ENCODE data around the gene GBA2.
A peak's percentile ranks its signal among the peaks of the same experiment; 100 is the strongest.

Gene GBA2

DNA sequence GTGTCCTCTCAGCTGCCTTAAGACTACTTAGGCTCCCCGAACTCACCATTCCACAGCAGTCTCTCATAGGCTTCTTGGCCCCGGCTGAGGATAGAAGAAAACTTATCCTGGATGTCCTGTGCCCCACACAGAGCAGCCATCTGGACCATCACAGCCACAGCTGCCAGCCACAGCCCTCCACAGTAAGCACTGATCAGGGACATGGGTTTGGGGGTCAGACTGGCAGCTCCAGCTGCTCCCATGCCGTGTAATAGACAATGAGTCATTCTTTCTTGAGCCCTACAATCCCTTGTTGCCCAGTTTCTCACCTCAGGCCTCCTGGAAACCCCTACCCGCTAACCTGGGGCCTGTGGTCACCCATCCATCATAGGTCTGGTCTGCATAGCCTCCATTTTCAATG, 10.8 kb downstream of the GBA2 start:
- DNase-seq (ENCODE audit: low read depth), result no peak

DNA sequence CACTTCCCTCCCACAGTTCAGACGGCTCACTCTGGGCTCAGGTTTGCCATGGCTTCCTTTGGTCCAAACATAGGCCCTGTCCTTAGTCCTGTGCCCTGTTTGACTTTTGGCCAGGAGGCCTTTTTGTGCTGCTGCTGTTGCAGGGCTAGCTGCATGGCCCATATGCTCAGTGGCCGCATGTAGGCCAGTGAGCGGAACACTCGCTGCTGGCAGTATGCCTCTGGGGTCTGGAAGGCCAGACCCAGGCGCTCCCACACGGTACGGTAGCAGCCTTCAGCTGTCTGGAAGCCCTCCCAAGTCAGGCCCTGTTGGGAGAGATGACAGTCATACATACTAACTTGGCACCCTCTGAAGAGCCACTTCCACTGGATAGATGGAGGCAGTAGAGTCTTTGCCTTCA, 11.9 kb downstream of the GBA2 start:
- DNase-seq (ENCODE audit: low read depth), result no peak

DNA sequence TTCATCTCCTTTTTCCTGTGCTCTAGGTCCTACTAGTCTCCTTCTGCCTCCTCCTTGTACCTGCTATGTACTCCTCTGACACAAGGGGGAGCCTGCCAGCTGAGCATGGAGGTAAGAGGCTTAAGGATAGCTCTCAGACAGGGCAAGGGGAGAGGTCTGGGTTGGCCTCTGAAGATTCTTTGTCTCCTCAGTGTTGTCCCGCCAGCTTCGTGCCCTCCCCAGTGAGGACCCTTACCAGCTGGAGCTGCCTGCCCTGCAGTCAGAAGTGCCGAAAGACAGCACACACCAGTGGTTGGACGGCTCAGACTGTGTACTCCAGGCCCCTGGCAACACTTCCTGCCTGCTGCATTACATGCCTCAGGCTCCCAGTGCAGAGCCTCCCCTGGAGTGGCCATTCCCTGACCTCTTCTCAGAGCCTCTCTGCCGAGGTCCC, 12.8 kb downstream of the GBA2 start:
- DNase-seq (ENCODE audit: low read depth), result peak; percentile 39

DNA sequence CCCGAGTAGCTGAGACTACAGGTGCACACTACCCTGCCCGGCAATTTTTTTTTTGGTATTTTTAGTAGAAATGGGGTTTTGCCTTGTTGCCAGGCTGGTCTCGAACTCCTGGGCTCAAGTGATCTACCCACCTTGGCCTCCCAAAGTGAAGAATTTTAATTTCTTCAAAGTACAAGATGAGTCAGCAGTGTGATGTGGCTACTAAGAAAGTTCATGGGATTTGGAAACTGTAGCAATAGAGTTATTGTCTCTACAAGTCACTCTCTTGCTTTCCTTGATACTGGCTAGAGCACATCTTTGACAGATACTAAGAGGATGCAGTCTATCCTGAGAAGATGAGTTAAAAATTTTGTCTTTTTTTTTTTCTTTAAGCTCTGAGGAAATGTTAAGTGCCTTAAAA, 14.9 kb downstream of the GBA2 start:
- DNase-seq (ENCODE audit: low read depth), result no peak

DNA sequence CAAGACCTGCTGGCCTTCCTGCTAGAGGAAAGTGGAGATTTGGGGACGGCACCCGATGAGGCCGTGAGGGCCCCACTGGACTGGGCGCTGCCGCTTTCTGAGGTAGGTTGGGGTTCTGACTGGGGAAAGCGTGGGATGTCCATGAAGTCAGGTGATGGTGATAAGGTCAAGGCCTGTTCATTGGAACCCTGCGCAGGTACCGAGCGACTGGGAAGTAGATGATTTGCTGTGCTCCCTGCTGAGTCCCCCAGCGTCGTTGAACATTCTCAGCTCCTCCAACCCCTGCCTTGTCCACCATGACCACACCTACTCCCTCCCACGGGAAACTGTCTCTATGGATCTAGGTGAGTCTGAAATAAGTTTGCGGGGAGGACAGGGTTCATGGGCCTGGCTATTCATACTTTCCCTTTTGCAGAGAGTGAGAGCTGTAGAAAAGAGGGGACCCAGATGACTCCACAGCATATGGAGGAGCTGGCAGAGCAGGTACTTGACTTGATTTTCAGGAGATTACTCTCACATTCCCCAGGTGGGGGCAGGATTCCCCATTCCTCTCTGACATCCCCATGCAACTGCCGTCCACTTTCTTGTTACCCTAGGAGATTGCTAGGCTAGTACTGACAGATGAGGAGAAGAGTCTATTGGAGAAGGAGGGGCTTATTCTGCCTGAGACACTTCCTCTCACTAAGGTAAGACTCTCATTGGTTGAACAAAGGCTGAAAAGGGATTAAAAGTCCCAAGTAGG, 16.1 kb downstream of the GBA2 start:
- no peak for DNase-seq (ENCODE audit: low read depth)

DNA sequence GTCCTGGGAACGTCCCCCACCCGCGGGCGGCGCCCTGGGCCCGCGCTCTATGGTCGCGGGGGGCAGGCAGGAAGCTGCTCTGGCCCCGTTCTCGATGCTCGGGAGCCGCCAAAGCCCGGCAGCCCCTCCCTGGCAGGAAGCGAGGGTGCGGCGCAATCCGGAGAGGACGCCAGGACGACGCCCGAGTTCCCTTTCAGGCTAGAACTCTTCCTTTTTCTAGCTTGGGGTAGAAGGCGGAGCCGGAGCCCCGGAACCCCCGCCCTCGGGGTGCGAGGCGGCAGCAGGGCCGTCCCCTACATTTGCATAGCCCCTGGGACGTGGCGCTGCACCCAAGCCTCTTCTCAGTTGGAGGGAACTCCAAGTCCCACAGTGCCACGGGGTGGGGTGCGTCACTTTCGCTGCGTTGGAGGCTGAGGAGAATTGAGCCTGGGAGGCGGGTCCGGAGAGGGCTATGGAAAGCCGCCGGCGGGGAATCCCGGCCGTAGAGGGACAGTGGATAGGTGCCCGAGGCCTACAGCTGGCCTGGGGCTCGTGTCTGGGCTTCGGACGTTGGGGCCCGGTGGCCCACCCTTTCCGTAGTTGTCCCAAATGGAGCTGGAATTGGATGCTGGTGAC, 16.7 kb downstream of the GBA2 start, which contains the start of the genes CREB3 and TLN1:
Gene CREB3, plus strand, starts transcription at position 482 of the 615 bp plus-strand sequence. Its CDS starts 107 bp downstream, at position 589.
Gene TLN1, minus strand, starts transcription at position 11 of the 615 bp plus-strand sequence. CDS start 6,501 bp downstream, outside the sequence.
- peak; percentile 95 for DNase-seq (ENCODE audit: low read depth)

DNA sequence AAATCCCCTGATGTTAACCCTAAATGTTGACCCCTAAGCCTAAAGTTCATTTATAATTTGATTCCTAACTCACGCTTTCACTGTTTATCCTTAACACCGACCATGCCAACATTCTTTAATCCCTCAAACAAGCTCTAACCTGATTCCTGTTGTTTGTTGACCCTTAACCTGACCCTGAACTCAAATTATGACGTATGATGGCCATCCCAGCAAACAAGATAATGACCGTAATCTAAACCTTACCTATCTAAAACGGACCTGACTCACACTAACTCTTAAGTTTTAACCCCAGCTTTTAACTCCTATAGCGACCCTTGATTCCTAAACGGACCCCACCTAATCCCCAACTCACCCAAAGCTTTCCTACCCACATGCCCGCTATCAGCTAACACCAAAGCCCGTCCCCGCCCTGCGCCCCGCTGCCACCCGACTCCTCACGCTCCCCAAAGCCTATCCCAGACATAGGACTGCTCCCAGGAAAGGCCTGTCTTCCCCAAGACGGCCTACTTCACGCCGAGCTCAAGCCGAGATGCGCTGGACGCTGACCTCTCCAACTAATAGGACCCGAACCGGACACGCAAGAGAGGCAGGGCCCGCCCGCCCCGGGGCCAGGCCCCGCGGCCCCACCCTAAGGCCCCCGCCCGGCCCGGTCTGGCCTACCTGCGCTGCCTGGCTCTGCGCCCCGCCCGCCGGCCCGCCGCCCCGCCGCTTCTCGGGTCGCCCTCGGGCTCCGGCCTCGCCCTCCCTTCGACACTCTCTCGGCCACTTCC, 17.4 kb downstream of the GBA2 start:
- DNase-seq (ENCODE audit: low read depth), result peak; percentile 9

DNA sequence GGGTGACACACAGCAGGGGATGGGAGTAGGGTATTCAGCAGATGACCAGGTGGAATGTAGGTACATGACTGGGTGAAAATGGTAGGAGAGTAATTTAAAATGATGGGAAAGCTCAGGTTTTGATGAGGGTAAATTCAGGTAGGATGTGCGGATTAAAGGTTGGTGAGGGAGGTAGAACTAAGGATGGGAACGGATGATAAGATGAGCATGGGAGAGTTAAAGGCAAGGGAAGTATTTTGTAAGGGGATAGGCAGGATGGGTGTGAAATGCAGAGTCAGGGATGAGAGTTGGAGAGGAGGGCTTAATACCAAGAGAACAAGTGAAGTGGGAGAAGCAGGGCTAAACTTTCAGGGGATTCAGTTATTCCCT, 18.6 kb downstream of the GBA2 start:
- no peak for DNase-seq (ENCODE audit: low read depth)

DNA sequence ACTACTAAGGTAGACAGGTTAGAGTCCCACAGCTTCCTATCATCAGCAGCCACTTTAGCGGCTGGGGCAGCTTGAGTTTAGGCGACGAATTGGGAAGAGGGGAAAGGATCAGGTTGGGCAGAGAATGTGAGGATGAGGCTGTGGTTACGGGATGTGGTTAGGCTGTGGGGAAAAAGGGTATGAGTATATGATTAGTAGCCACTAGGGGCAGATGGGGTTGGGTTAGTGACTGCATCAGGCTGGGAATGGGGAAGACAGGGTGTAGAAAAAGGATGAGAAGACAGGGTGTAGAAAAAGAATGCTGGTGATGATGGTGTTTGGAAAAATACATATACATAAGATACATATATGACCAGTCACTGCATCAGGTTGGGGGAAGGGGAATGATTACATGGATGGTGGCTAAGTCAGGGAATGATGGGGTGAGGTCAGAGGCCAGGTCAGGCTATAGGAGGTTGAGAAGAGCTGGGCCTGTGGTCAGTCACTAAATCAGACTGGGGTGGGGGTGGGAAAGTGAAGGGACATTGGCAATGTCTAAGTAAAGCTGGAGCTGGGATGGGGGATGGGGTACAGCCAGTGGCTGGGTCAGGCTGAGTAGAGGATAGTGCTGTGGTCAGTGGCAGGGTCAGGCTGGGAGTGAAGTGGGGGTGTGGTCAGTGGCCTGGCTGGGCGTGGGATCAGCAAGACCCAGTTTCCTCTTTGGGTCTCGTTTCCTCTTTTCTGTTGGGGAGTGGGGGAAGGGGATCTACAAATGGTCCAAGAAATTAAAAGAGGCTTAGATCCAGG, 19.1 kb downstream of the GBA2 start:
- DNase-seq (ENCODE audit: low read depth), result no peak

DNA sequence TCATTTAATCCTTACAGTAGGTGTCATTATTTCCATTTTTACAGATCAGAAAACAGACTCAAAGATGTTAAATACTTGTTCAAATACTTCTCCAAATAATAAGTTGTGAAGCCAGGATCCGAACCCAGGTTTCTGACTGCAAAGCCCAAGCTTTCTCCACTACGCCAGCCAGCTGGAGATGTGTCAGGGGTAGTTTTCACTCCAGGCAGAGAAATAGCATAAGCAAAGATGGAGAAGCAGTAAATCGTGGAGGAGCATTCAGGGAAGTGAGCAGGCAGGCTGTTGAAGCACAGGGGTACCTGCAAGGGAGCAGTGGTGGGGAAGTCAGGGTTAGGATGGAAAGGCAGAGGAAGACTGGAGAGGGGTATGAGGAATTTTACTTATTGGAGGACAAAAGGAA, 19.9 kb downstream of the GBA2 start:
- DNase-seq (ENCODE audit: low read depth), result no peak

DNA sequence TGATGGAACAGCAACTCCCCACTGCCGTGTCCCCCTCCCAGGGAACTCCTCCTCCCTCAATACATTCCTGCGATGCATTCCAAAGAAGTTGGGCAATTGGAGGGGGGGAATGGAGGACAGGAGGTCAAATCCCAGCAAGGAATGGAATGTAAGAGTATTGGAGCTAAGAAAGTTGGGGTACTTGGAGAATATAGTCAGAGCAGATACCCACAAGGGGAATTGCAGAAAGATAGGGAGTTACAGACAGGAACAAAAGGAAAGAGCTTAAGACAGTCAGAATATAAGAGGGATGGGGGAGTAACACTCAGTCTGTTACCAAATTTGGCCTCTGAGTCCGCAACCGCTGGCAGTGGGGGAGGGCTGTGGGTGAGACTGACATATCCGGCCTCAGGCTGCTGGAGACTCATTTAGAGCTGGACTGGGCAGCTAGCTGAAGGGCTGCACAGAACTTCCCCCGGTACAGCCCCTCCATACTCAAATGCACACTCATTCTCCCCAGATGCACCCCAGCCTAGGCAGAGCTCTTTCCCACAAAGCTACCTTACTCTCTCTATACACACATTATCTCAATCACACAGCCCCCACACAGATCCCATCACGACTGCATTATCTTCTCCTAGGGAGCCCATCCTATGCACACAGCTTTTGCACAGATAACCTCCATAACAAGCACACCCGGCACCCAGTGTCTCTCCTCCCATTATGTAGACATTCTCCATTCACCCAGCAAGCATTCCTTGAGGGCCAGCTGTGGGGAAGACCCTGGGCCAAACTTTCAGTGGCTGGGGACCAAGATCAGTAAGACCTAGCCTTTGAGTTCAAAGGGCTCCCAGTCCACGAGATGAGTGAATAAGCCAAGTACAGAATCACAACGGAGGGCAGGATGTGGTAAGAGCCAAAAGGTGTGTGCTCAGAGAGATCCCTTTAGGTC, 20.7 kb downstream of the GBA2 start:
- no peak for DNase-seq (ENCODE audit: low read depth)

DNA sequence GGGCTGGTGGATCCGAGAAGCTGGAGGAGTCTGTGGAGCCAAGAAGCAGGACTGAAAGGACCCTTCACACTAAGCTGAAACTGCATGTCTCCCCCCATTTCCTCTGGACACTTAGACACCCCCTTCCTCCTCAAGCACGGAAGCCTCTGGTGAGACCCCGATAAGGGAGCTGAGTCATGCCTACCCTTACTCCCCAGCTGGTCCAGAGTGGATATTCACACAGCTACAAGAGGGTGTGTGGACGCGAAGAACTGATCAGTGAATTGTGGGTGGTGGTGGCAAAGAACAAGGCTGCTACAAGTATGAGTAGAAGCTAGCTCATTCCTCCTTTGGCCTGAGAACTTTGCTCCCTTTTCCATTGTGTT, 21.4 kb downstream of the GBA2 start:
- DNase-seq (ENCODE audit: low read depth), result no peak

DNA sequence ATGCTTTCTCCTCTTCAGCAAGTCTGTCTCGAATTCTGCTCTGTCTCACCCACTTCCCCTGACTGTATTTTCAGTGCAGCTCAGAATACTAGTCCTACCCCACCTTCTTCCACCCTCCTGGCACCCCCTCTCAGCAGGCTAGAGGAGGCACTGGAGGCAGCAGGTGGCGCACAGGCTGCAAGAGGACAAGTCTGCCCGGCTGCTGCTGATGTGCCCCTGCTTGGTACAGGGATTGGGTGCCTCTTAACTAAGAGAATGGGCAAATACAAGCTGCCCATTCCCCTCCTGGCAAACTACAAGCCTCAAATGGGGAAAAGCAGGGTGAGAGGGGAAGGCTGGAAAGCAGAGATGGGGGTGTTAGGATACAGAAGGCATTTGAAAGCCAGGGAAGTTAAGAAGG, 22.1 kb downstream of the GBA2 start:
- no peak for DNase-seq (ENCODE audit: low read depth)

DNA sequence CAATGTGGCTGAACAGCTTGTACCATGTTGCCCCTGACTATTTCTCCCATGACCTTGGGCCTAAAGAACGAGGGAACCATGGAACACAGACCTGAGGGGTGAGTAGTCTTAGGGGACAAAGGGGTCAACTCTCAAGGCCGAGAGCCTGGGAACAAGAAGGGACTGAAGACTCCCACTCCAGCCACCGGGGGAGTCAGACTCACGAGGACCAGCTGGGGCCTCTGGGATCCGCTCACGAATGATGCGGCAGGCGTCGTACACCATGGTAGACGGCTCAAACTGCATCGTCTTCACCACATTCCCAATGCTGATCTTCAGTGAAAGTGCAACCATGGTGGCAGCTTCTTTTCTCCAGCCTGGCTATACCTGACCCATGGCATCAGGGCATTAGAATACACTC, 23.7 kb downstream of the GBA2 start:
- DNase-seq (ENCODE audit: low read depth), result no peak

DNA sequence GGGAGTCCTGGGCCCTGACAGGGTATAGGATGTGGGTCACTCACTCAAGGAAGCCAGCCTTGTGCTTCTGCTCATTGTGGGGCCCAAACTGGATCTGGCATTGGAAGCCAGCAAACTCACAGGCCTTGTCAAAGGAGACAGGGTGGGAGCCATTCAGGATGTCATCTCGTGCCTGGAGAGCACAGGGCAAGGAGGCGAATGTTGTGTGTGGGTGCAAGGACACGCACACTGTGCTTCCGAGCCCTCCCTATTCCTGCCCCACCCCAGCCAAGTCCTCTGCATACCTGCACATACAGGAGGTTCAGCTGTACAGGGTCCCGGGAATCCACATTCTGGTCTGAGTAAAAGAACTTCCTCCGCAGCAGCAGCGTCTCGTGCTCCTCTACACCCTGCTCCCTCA, 25.1 kb downstream of the GBA2 start:
- no peak for DNase-seq (ENCODE audit: low read depth)

DNA sequence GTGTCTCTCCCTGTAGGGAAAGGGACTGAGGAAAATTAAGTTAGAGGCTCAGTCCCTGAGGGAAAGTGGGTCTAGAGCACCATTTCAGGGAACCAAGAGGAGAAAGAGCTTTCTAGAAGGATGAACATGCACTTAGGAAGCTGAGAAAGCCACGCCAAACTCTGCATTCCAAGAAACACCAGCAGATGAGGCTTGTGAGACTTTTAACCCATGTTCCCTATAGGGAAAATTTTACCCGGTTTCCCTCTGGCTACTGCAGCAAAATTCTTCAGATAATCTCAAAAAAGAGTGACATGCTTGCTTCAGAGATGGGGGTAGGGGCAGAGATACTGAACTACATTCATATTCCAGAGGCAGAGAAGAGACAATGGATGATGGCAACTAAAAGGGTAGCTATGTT, 25.6 kb downstream of the GBA2 start:
- DNase-seq (ENCODE audit: low read depth), result no peak

DNA sequence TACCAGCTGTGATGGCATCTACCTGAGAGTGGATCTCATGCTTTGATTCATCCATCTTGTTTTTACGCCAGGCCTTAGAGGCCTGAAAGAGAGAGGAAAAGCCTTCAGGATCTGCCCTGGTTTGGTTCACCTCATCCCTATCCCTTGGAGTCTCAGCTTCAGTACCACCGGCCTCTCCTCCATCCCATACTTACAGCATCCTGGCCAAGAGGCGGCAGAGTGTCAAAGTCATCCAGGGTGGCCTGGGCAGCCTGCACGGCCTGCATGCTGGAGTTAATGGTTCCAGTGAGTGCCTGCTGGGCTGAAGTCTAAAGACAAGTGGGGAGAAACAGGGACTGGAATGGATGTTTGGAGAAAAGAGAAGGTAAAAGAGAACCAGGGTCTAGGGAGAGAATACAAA, 29.5 kb downstream of the GBA2 start:
- DNase-seq (ENCODE audit: low read depth), result no peak

DNA sequence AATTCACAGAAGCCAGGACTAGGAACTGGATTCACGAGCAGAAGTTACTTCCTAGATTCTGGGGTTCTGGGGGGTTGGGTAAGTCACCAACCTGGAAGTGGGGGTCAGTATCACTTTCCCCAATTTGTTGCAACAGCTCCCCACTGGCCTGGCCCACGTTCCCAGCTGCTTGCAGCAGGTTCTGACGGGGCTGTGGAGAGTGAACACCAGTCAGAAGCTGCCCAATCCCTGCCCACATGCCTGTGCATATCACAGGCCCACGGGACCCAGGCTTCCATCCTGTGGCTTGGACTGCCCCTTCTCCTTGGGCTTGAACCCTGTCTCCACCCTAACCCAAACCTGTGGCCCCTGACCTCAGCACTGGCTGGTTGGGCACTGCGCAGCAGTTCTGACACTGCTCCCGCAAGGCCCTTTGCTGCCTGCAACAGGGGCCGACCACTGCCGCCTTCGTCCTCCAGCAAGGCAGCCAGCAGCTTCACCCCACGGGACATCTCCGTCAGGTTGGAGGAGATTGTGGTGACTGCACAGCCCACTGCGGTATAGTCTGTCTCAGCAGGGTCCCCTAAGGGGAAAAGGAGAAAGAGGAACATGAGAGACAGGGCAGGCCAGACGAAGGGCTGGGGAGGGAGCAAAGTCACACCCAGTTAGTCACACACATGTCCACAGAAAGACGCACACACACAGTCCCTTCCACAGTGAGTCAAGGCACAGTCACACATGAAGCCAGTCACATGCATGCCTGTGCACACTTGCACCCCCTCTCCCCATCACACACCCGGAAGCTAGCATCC, 30.1 kb downstream of the GBA2 start:
- DNase-seq (ENCODE audit: low read depth), result no peak

DNA sequence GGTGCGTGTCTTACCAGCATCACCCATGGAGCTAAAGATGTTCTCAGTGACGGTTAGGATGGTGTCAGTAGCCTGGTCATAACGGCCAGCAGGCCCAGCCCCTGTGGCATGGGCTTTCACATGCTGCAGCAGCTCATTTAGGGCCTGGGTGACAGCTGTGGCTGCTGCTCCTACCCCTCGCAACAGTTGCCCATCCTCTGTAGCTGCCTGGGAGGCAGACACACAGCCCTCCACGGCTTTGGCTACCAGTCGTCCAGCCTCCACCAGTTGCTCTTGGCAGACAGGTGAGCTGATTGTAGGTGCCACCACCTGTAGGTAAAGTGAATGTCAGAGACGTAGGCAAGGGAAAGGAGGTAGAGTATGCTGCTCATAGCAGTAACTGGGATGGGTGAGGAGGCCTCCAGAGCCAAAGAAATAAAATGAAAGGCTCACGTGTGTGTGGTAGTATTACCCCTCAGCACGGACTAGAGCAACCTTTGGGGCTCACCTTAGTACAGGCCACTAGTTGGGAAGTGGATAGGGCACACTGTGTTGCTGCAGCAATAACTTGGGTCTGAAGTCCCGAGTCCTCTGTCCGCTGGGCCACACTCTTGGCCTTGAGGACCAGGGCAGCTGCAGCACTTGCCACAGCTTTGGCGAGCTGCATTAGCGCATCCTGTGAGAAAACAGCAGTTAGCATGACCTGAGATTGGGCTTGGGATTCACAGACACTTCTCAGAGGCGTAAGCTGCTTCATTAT, 31.7 kb downstream of the GBA2 start:
- no peak for DNase-seq (ENCODE audit: low read depth)

DNA sequence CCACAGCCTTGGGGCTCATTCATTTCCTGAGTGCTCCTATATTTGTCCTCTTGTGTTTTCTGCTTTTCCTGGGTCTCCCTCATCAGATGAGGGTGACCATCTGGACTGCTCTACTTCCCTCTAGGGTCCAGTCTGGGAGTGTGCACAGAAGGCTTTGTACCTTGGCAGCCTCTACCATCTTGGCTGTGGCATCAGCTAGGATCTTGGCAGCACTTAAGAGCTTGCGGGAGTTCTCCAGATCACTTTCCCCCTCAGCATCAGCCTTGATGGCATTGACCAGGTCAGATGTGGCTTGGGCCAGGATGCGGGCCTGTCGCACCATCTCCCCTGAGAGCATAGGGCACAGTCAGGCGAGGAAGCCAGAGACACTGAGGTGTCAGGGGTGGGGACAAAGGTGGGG, 32.8 kb downstream of the GBA2 start:
- DNase-seq (ENCODE audit: low read depth), result no peak

All from activated T-helper 9 cell treated with anti-CD3 and anti-CD28 coated beads, Interleukin-2, amount 50 U/mL, for 16 hours (primary cell).